ENCODE measurements around the gene UNC45A. TPM values are rescaled to one million over a fixed set of nuclear protein-coding genes. Genes with fewer than 3 reads are reported as not detected.

Gene UNC45A
- total RNA-seq, 4 donors from 2014 or later: 45.6 to 78.4 (median 55.3) TPM

DNA sequence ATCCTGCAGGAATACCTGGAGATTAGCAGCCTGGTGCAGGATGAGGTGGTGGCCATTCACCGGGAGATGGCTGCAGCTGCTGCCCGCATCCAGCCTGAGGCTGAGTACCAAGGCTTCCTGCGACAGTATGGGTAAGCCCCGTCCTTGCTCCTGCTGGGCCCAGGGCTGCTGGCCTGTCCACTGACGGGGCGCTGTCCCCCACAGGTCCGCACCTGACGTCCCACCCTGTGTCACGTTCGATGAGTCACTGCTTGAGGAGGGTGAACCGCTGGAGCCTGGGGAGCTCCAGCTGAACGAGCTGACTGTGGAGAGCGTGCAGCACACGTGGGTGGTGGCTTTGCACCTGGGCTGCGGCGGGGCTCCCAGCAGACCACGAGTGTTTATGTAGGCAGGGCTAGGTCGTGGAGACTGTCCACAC, 45.8 kb upstream of the UNC45A start:
- DNase-seq: peak; percentile 49 to 70 (median 55)
- H3K4me3 ChIP-seq: no peak overlapping the region
- no peaks in the 10 kb centered on the region for H3K27me3 ChIP-seq
- peaks cover 0 to 43% (median 0%) of the 10 kb centered on the region in 3 donors for H3K36me3 ChIP-seq
- H3K9me3 ChIP-seq: no peaks in the 10 kb centered on the region
- no peak overlapping the region for H3K27ac ChIP-seq
- TF ChIP-seq POLR2A (IDR thresholded peaks at IDR 0.05): no peak
- TF ChIP-seq, protein P1, sequence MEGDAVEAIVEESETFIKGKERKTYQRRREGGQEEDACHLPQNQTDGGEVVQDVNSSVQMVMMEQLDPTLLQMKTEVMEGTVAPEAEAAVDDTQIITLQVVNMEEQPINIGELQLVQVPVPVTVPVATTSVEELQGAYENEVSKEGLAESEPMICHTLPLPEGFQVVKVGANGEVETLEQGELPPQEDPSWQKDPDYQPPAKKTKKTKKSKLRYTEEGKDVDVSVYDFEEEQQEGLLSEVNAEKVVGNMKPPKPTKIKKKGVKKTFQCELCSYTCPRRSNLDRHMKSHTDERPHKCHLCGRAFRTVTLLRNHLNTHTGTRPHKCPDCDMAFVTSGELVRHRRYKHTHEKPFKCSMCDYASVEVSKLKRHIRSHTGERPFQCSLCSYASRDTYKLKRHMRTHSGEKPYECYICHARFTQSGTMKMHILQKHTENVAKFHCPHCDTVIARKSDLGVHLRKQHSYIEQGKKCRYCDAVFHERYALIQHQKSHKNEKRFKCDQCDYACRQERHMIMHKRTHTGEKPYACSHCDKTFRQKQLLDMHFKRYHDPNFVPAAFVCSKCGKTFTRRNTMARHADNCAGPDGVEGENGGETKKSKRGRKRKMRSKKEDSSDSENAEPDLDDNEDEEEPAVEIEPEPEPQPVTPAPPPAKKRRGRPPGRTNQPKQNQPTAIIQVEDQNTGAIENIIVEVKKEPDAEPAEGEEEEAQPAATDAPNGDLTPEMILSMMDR (IDR thresholded peaks at IDR 0.05): no peak
- H3K4me1 ChIP-seq: peaks cover 0 to 16% (median 15%) of the 10 kb centered on the region in 4 donors

DNA sequence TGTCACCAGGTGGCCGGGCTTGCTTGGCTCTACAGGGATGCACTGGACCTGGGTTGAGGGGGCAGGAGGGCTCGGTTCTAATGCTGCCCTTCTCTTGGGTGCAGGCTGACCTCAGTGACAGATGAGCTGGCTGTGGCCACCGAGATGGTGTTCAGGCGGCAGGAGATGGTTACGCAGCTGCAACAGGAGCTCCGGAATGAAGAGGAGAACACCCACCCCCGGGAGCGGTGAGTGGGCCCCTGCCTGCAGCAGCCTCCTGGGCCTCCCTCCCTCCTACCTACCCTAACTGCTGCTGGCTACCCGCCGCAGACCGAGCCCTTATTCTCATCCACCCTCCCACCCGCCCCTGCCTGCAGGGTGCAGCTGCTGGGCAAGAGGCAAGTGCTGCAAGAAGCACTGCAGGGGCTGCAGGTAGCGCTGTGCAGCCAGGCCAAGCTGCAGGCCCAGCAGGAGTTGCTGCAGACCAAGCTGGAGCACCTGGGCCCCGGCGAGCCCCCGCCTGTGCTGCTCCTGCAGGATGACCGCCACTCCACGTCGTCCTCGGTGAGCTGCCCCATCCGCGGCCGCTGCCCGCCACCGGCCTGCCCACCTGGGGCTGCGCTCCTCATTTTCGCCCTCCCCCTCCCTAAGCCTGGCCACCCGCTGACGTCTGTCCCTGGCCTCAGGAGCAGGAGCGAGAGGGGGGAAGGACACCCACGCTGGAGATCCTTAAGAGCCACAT, 45.2 kb upstream of the UNC45A start:
- H3K36me3 ChIP-seq: peaks cover 0 to 48% (median 0%) of the 10 kb centered on the region in 3 donors
- no peak overlapping the region for H3K4me3 ChIP-seq
- DNase-seq: no peak
- peaks cover 0 to 13% (median 9%) of the 10 kb centered on the region in 4 donors for H3K4me1 ChIP-seq
- no peak overlapping the region for H3K27ac ChIP-seq
- no peaks in the 10 kb centered on the region for H3K9me3 ChIP-seq
- TF ChIP-seq, protein P1 (IDR thresholded peaks at IDR 0.05): no peak
- no peak for TF ChIP-seq POLR2A (IDR thresholded peaks at IDR 0.05)
- H3K27me3 ChIP-seq: no peaks in the 10 kb centered on the region

DNA sequence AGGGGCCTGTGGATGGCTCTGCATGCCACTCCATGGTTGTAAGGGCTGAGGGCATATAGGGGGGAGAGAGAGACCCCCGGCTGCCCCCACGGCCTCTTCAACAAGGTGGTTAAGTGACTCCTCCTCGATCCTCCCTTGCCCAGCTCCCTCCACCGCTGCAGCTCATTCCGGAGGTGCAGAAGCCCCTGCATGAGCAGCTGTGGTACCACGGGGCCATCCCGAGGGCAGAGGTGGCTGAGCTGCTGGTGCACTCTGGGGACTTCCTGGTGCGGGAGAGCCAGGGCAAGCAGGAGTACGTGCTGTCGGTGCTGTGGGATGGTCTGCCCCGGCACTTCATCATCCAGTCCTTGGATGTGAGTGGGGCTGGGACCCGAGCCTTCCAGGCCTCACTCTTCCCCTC, 44.2 kb upstream of the UNC45A start:
- no peak for DNase-seq
- Histone ChIP-seq H3K4me3 (no peak overlapping the region), H3K27ac (no peak overlapping the region), H3K4me1 (peaks cover 0 to 5% (median under 1%) of the 10 kb centered on the region in 4 donors), H3K36me3 (peaks cover 0 to 57% (median 0%) of the 10 kb centered on the region in 3 donors), H3K27me3 (no peaks in the 10 kb centered on the region), H3K9me3 (no peaks in the 10 kb centered on the region)
- TF ChIP-seq, protein P1 (IDR thresholded peaks at IDR 0.05): no peak
- TF ChIP-seq POLR2A (IDR thresholded peaks at IDR 0.05): no peak

DNA sequence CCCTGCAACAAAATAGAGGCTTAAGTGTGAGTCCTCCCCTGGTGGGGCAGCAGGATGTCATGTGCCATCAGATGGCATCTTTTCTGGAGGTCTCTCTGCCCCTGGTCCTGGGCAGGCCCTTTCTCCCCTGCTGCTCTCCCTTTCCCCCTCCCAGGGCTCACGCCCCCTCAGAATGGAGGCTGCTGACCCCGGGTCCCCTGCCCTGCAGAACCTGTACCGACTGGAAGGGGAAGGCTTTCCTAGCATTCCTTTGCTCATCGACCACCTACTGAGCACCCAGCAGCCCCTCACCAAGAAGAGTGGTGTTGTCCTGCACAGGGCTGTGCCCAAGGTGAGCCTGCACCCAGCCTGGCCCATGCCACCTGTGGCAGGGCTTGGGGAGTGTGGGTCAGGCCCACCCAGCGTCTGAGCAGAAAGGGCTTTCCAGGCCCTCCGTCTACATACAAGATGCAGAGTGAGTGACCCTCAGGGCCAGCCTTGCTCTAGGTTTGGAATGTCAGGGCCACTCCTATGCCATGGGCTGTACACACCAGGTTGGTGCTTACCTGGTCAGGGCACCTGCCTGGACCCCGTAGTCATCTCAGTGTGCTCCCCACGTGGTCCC, 43.6 kb upstream of the UNC45A start:
- no peaks in the 10 kb centered on the region for H3K27me3 ChIP-seq
- H3K36me3 ChIP-seq: peaks cover 0 to 58% (median 0%) of the 10 kb centered on the region in 3 donors
- no peak for DNase-seq
- no peak overlapping the region for H3K4me3 ChIP-seq
- H3K27ac ChIP-seq: no peak overlapping the region
- TF ChIP-seq, protein P1 (IDR thresholded peaks at IDR 0.05): no peak
- TF ChIP-seq POLR2A (IDR thresholded peaks at IDR 0.05): no peak
- H3K9me3 ChIP-seq: no peaks in the 10 kb centered on the region
- peaks cover 0 to 4% (median 0%) of the 10 kb centered on the region in 4 donors for H3K4me1 ChIP-seq

DNA sequence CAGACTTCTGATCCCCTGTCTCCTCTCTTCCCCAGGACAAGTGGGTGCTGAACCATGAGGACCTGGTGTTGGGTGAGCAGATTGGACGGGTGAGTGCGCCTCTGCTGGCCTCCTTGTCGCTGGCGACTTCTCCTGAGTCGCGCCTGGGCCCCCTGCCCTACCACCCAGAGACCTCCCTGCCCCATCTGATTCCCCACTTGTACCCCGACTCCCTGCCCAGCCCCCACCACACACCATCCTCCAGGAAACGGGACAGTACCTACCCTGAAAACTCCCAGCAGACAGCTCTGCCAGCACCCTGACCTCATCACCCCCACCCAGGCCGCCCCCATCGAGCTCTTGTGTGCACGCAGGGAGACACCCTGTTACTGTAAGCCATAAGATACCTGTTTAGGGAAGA, 43.1 kb upstream of the UNC45A start:
- TF ChIP-seq, protein P1 (IDR thresholded peaks at IDR 0.05): no peak
- no peak for TF ChIP-seq POLR2A (IDR thresholded peaks at IDR 0.05)
- Histone ChIP-seq H3K36me3 (peaks cover 0 to 58% (median 0%) of the 10 kb centered on the region in 3 donors), H3K27me3 (no peaks in the 10 kb centered on the region), H3K27ac (no peak overlapping the region), H3K9me3 (no peaks in the 10 kb centered on the region), H3K4me3 (no peak overlapping the region), H3K4me1 (peaks cover 0 to 4% (median 0%) of the 10 kb centered on the region in 4 donors)
- DNase-seq: no peak
